ENCODE measurements around the gene CEP104. TPM values are rescaled to one million over a fixed set of nuclear protein-coding genes. Genes with fewer than 3 reads are reported as not detected.

Gene CEP104
- total and polyA plus RNA-seq, 9 of the 15 experiments (the other 6 are each of a cell fraction or from before 2014, with no cell fraction given), result 11.2 to 63.4 (median 42.6) TPM

GRCh38 chr1:3820316-3820715, 36.7 kb downstream of the CEP104 start (continued):
- no peak for TF ChIP-seq YY1 (IDR thresholded peaks at IDR 0.05; ENCODE audit: borderline replicate concordance in 1 of 3, control insufficient read depth in 1 of 3, extremely low read depth in 1 of 3, insufficient read depth in 3 of 3, insufficient read length in 1 of 3, insufficient replicate concordance in 2 of 3, low read depth in 1 of 3, low read length in 2 of 3)

GRCh38 chr1:3819771-3820200, 37.2 kb downstream of the CEP104 start:
- no peak for FAIRE-seq
- in situ Hi-C loops (cut with MboI), result no loop called here
- WGBS (ENCODE audit: insufficient coverage, low coverage, missing lambda C conversion rate), result 65% methylated on average over 10 of the region's 10 CpGs

More at GRCh38 chr1:3819771-3820200, 37.2 kb downstream of the CEP104 start:
- DNase-seq (ENCODE audit: extremely low read depth in 1 of 4, low spot score in 3 of 4) (no peak), ATAC-seq (no peak)
- Histone ChIP-seq H3K4me3 (no peak overlapping the region), H3K4me1 (replicated peaks in 1 of 2; ENCODE audit: control insufficient read depth in 2 of 2, insufficient read depth in 2 of 2, low read length in 2 of 2) (peaks cover 7 to 38% of the 10 kb centered on the region in 2 experiments; a peak in 4 of 5 replicates), H3K9me1 (ENCODE audit: control insufficient read depth, insufficient read depth, low read length) (peaks cover 7% of the 10 kb centered on the region), H3K27me3 (ENCODE audit: control insufficient read depth in 2 of 2, insufficient read depth in 2 of 2, low read length in 2 of 2) (no peaks in the 10 kb centered on the region), H2AFZ (ENCODE audit: low read depth, low read length) (no peak overlapping the region), H3K4me2 (ENCODE audit: insufficient read depth, low read length) (no peak overlapping the region), H3K9me3 (replicated peaks; ENCODE audit: control insufficient read depth, insufficient read depth, low read depth, low read length) (no peaks in the 10 kb centered on the region), H3K9ac (ENCODE audit: insufficient read depth in 1 of 2, low read depth in 2 of 2, low read length in 2 of 2) (peak overlapping the region in 1 of 2 experiments; percentile 46; a peak in 1 of 4 replicates), H4K20me1 (replicated peaks; ENCODE audit: control insufficient read depth, insufficient read depth, low read length) (no peaks in the 10 kb centered on the region), H3K79me2 (ENCODE audit: control insufficient read depth, insufficient read depth, low read length) (no peaks in the 10 kb centered on the region), H3K27ac (ENCODE audit: extremely low read depth, low read depth, low read length) (no peak overlapping the region), H3K36me3 (ENCODE audit: control insufficient read depth, insufficient read depth, low read length) (peaks cover 48% of the 10 kb centered on the region; the same call in 2 of the 3 replicates)
- BruUV-seq (replicated peaks), result no TSS peak
- ChIA-PET POLR2A (interaction anchor here (1.6 kb wide), 1 partner anchor 9 kb away, joined by 4 read pairs; no protein-coding TSS in a partner anchor), CTCF (ENCODE audit: low intra/inter-chr PET ratio) (no interaction called here)
- no peak for TF ChIP-seq FOXO4 (CRISPR knock-in tag; IDR thresholded peaks at IDR 0.05)
- TF ChIP-seq IRF2 (CRISPR knock-in tag; IDR thresholded peaks at IDR 0.05), result no peak
- TF ChIP-seq POU5F1 (IDR thresholded peaks at IDR 0.05; ENCODE audit: borderline replicate concordance, low read depth, low read length, partially characterized antibody), result no peak
- TF ChIP-seq KDM5B (IDR thresholded peaks at IDR 0.05; ENCODE audit: insufficient replicate concordance, low read depth, low read length), result no peak
- no peak for TF ChIP-seq PURB (CRISPR knock-in tag; IDR thresholded peaks at IDR 0.05; ENCODE audit: low read depth)
- TF ChIP-seq MYNN (IDR thresholded peaks at IDR 0.05), result no peak
- no peak for TF ChIP-seq MYNN (CRISPR knock-in tag; IDR thresholded peaks at IDR 0.05)
- no peak for TF ChIP-seq XRCC5 (IDR thresholded peaks at IDR 0.05; ENCODE audit: low read depth, low read length)
- TF ChIP-seq ZNF518B (CRISPR knock-in tag; IDR thresholded peaks at IDR 0.05), result no peak
- no peak for TF ChIP-seq KLF10 (CRISPR knock-in tag; IDR thresholded peaks at IDR 0.05)
- no peak for TF ChIP-seq TBL1XR1 (IDR thresholded peaks at IDR 0.05; ENCODE audit: low read length in 2 of 2)
- intact Hi-C loops (cut with micrococcal nuclease), result no loop called here
